PC-9 (cell line): ENCODE data around the gene ASB11. TPM values are rescaled to one million over a fixed set of nuclear protein-coding genes. Genes with fewer than 3 reads are reported as not detected.

Experiments
- BruUV-seq: library from RNA; stranded (reverse); fragments of 400-500 nt; replicated peaks from 2 replicates; lab custom pipeline; 2021; lab: Mats Ljungman, UMichigan
- CTCF ChIA-PET: fragments of 300-600 bp; sonication (Branson Sonifier 250); formaldehyde crosslinking; loops from one replicate; lab custom pipeline; 2022; ENCODE audit warnings: antibody characterized with exemption; lab: Charles Lee
- POLR2A ChIA-PET: fragments of 300-600 bp; sonication (Branson Sonifier 250); formaldehyde crosslinking; loops from one replicate; lab custom pipeline; 2022; ENCODE audit warnings: antibody characterized with exemption; ENCODE audit not compliant: unreplicated experiment; lab: Charles Lee
- DNase-seq, 2 experiments: peaks; one replicate each; pipeline versions ENCODE4 v3.0.0 to v3.0.0-alpha.2; 2015 to 2022; ENCODE audit warnings: mixed read lengths in 1 of 2
- H2AFZ ChIP-seq: fragments of 200-600 bp; sonication (generic); 2 replicates; pipeline ENCODE4 v1.8.1; 2017; ENCODE audit warnings: antibody characterized with exemption
- H3F3A ChIP-seq: fragments of 200-600 bp; sonication (generic); 2 replicates; pipeline ENCODE4 v1.8.1; 2017; ENCODE audit warnings: antibody characterized with exemption, mild to moderate bottlenecking, low read depth; ENCODE audit not compliant: insufficient read depth
- H3K27ac ChIP-seq: fragments of 200-600 bp; sonication (generic); 2 replicates; pipeline ENCODE4 v1.6.1; 2016; ENCODE audit warnings: mixed run types
- H3K27me3 ChIP-seq: fragments of 200-600 bp; sonication (generic); 2 replicates; pipeline ENCODE4 v1.6.1; 2016; ENCODE audit warnings: low read depth, mixed run types; ENCODE audit not compliant: insufficient read depth
- H3K36me3 ChIP-seq: fragments of 200-600 bp; sonication (generic); 2 replicates; pipeline ENCODE4 v1.6.1; 2016; ENCODE audit warnings: low read depth, mixed run types
- H3K4me1 ChIP-seq: fragments of 200-600 bp; sonication (generic); replicated peaks from 2 replicates; pipeline ENCODE4 v1.6.1; 2016; ENCODE audit warnings: mixed run types; ENCODE audit not compliant: insufficient read depth
- H3K4me2 ChIP-seq: fragments of 200-600 bp; sonication (generic); 2 replicates; pipeline ENCODE4 v1.6.1; 2017; ENCODE audit warnings: mixed run types
- H3K4me3 ChIP-seq: fragments of 200-600 bp; sonication (generic); 2 replicates; pipeline ENCODE4 v1.6.1; 2016; ENCODE audit warnings: mixed run types
- H3K79me2 ChIP-seq: fragments of 200-600 bp; sonication (generic); 2 replicates; pipeline ENCODE4 v1.6.1; 2017; ENCODE audit warnings: low read depth, mixed run types
- H3K9me2 ChIP-seq: fragments of 200-600 bp; sonication (generic); 2 replicates; pipeline ENCODE4 v1.8.1; 2017; ENCODE audit warnings: mild to moderate bottlenecking; ENCODE audit not compliant: insufficient read depth
- H3K9me3 ChIP-seq: fragments of 200-600 bp; sonication (generic); 2 replicates; pipeline ENCODE4 v1.8.1; 2016; ENCODE audit warnings: low read depth; ENCODE audit not compliant: insufficient read depth
- H4K20me1 ChIP-seq: fragments of 200-600 bp; sonication (generic); 2 replicates; pipeline ENCODE4 v1.8.1; 2017; ENCODE audit not compliant: insufficient read depth
- CTCF ChIP-seq: fragments of 200-600 bp; sonication (generic); conservative IDR thresholded peaks from 2 replicates; pipeline ENCODE4 v1.6.1; 2017; ENCODE audit warnings: mixed run types, antibody characterized with exemption, mild to moderate bottlenecking, moderate library complexity
- EZH2 ChIP-seq: fragments of 200-600 bp; sonication (generic); IDR thresholded peaks from 2 replicates; pipeline ENCODE4 v1.8.0; 2017; ENCODE audit warnings: antibody characterized with exemption, low read depth
- intact Hi-C: fragments of 100-400 bp; cut with micrococcal nuclease; formaldehyde crosslinking; loops from one replicate; pipeline ENCODE4 v1.10.0; 2022; ENCODE audit not compliant: unreplicated experiment
- total RNA-seq: library from RNA; stranded (reverse); gene quantifications from 2 replicates; pipeline ENCODE4 v1.2.3, GENCODE V29; 2021

The ASB11 gene
- total RNA-seq, 1 experiment from 2014 or later = not detected

GRCh38 chrX:15299941-15300851 is 15.2 kb downstream of the ASB11 start:
- peaks cover 5% of the 10 kb centered on the region for H3K4me1 ChIP-seq
- H3K79me2 ChIP-seq = no peaks in the 10 kb centered on the region
- H3K9me2 ChIP-seq = no peaks in the 10 kb centered on the region
- H3K4me3 ChIP-seq = no peak overlapping the region
- BruUV-seq = no TSS peak
- H3F3A ChIP-seq = no peaks in the 10 kb centered on the region
- no peaks in the 10 kb centered on the region for H3K9me3 ChIP-seq
- no peak for DNase-seq
- H3K4me2 ChIP-seq = no peak overlapping the region
- intact Hi-C loops = loop anchor here (1.0 to 5.0 kb wide), 2 partner anchors 49 to 267 kb away; no protein-coding TSS in a partner anchor
- no peaks in the 10 kb centered on the region for H3K27me3 ChIP-seq
- no peaks in the 10 kb centered on the region for H4K20me1 ChIP-seq
- POLR2A ChIA-PET = interaction anchor here (0.6 to 0.7 kb wide), 2 partner anchors 193 to 265 kb away, joined by 3 read pairs; no protein-coding TSS in a partner anchor
- H2AFZ ChIP-seq = no peak overlapping the region
- no peaks in the 10 kb centered on the region for H3K36me3 ChIP-seq
- TF ChIP-seq EZH2 (no peak), CTCF (peak; percentile 75)
- no peak overlapping the region for H3K27ac ChIP-seq
- CTCF ChIA-PET = interaction anchor here (0.6 kb wide), 2 partner anchors 166 to 1412 kb away, joined by 9 to 14 read pairs; partner anchors contain the start of gene CTPS2

GRCh38 chrX:15298780-15299179 is 16.7 kb downstream of the ASB11 start:
- no peak for DNase-seq
- H3K4me3 ChIP-seq = no peak overlapping the region
- TF ChIP-seq CTCF (no peak), EZH2 (no peak)
- no peaks in the 10 kb centered on the region for H3K9me2 ChIP-seq
- H3K79me2 ChIP-seq = no peaks in the 10 kb centered on the region
- peaks cover 5% of the 10 kb centered on the region for H3K4me1 ChIP-seq
- H3K4me2 ChIP-seq = no peak overlapping the region
- H3K9me3 ChIP-seq = no peaks in the 10 kb centered on the region
- no peak overlapping the region for H2AFZ ChIP-seq
- H3K27ac ChIP-seq = no peak overlapping the region
- no peaks in the 10 kb centered on the region for H3F3A ChIP-seq
- no peaks in the 10 kb centered on the region for H3K27me3 ChIP-seq
- ChIA-PET CTCF (no interaction called here), POLR2A (no interaction called here)
- BruUV-seq = no TSS peak
- no peaks in the 10 kb centered on the region for H4K20me1 ChIP-seq
- H3K36me3 ChIP-seq = no peaks in the 10 kb centered on the region
- intact Hi-C loops = no loop called here

GRCh38 chrX:15298201-15298600 is 17.2 kb downstream of the ASB11 start:
- H3K9me2 ChIP-seq = no peaks in the 10 kb centered on the region
- no peaks in the 10 kb centered on the region for H3K36me3 ChIP-seq
- H3K27me3 ChIP-seq = no peaks in the 10 kb centered on the region
- no peak for TF ChIP-seq EZH2
- TF ChIP-seq CTCF = no peak
- H3K4me3 ChIP-seq = no peak overlapping the region
- H3K4me2 ChIP-seq = no peak overlapping the region
- no peak for DNase-seq
- H4K20me1 ChIP-seq = no peaks in the 10 kb centered on the region
- intact Hi-C loops = no loop called here
- CTCF ChIA-PET = no interaction called here
- H3K9me3 ChIP-seq = no peaks in the 10 kb centered on the region
- no peak overlapping the region for H3K27ac ChIP-seq
- H3K79me2 ChIP-seq = no peaks in the 10 kb centered on the region
- H2AFZ ChIP-seq = no peak overlapping the region
- BruUV-seq = no TSS peak
- H3F3A ChIP-seq = no peaks in the 10 kb centered on the region
- peaks cover 5% of the 10 kb centered on the region for H3K4me1 ChIP-seq
- POLR2A ChIA-PET = no interaction called here
